22Rv1 (cell line): ENCODE data around the gene STYXL1.

Experiments used
- H3K27ac ChIP-seq: fragments of 450-650 bp; 2 replicates; pipeline ENCODE4 v1.5.1; 2017
- ZFX ChIP-seq: fragments of 450-650 bp; IDR thresholded peaks from 2 replicates; pipeline ENCODE4 v1.6.1; 2017; ENCODE audit warnings: antibody characterized with exemption, borderline replicate concordance
- TF ChIP-seq, protein P1 (sequence below): fragments of 450-650 bp; IDR thresholded peaks from 2 replicates; pipeline ENCODE4 v1.5.1; 2017; ENCODE audit warnings: mild to moderate bottlenecking

The STYXL1 gene

DNA sequence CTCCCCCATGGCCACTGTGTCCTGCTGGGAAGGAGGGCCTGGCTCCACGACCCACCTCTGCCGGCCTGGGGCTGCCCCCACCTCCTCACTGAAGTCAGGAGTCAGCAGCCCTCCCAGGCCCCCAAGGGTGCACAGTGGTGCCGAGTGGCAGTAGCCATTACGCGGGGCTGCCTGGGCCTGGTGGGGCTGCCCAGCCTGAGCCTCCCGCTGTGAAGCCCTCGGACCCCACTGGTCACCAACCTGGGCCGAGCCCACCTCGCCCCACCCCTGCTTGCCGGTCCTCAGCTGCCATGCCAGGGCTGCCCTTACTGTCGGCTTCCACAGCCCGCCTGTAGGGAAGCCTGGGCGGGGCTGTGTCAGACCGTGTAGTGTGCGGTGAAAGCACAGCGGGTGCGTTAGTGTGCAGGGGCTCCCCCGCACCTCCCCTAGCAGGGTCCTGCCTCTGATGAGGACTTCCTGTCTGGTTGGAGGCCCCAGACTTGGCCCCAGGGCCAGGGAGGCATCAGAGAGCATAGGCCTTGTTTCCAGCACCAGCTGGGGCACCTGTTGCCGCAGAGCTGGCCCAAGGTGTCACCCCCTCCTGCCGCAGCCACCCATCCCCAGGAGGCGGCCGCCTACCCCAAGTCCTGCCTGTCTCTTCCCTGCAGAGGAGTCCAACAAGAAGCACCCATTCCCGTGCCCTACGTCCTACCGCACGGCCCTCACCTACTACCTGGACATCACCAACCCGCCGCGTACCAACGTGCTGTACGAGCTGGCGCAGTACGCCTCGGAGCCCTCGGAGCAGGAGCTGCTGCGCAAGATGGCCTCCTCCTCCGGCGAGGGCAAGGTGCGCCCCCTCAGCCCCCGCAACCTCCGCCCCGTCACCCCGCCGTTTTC is 63.4 kb downstream of the STYXL1 start:
- no peak for TF ChIP-seq ZFX
- TF ChIP-seq, protein P1, sequence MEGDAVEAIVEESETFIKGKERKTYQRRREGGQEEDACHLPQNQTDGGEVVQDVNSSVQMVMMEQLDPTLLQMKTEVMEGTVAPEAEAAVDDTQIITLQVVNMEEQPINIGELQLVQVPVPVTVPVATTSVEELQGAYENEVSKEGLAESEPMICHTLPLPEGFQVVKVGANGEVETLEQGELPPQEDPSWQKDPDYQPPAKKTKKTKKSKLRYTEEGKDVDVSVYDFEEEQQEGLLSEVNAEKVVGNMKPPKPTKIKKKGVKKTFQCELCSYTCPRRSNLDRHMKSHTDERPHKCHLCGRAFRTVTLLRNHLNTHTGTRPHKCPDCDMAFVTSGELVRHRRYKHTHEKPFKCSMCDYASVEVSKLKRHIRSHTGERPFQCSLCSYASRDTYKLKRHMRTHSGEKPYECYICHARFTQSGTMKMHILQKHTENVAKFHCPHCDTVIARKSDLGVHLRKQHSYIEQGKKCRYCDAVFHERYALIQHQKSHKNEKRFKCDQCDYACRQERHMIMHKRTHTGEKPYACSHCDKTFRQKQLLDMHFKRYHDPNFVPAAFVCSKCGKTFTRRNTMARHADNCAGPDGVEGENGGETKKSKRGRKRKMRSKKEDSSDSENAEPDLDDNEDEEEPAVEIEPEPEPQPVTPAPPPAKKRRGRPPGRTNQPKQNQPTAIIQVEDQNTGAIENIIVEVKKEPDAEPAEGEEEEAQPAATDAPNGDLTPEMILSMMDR, result no peak
- H3K27ac ChIP-seq, result peak overlapping the region; percentile 30; the same call in 1 of the 2 replicates

GRCh38 chr7:75983471-75984129 is 64.2 kb downstream of the STYXL1 start:
- H3K27ac ChIP-seq, result peak overlapping the region; percentile 30; the same call in 1 of the 2 replicates
- no peak for TF ChIP-seq ZFX
- TF ChIP-seq, protein P1, result no peak

GRCh38 chr7:75982306-75983064 is 65.3 kb downstream of the STYXL1 start:
- TF ChIP-seq ZFX, result no peak
- TF ChIP-seq, protein P1, result no peak
- H3K27ac ChIP-seq, result peak overlapping the region; percentile 30

DNA sequence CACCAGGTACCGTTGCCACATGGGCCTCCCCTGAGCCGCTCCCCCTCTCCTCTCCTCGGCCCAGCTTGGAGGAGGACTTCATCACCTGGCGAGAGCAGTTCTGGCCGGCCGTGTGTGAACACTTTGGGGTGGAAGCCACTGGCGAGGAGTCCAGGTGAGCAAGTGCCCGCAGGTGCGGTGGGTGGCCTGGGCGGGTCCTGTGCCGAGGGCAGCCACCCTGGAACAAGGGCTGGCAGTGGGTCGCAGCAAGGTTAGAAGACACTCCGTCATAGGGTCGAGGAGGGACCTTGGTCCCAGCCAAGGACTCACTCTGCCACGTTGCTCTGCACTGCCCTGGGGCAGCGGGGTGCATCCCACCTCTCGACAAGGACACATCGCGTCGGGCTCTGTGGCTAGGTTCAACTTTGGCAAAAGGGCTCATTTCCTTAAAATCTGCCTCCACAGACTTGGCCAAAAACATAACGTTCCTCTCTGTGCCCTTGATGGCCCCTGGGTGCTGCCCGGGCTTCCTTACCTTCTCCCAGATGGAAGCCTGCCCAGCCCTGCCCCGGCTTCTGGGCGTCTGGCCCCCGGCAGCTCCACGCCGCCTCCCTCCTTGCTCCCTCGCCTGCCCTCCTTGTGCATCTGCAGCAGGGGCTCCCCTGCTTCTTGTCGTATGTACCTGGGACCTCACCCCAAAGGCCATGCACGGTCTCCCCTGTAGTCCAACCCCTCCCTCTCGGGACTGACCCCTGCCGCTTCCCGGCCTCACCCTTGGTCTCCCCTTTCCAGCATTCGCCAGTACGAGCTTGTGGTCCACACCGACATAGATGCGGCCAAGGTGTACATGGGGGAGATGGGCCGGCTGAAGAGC is 66.1 kb downstream of the STYXL1 start:
- peak overlapping the region; percentile 30 for H3K27ac ChIP-seq
- TF ChIP-seq ZFX, result no peak
- TF ChIP-seq, protein P1, result no peak

- peak overlapping the region; percentile 30; the same call in 1 of the 2 replicates for H3K27ac ChIP-seq
Observed at GRCh38 chr7:75981203-75981452, 66.7 kb downstream of the STYXL1 start.

More at GRCh38 chr7:75981203-75981452, 66.7 kb downstream of the STYXL1 start:
- TF ChIP-seq, protein P1, result no peak
- TF ChIP-seq ZFX, result no peak
